Measurements from ENCODE around the gene SEPTIN12. TPM values are rescaled to one million over a fixed set of nuclear protein-coding genes. Genes with fewer than 3 reads are reported as not detected.

The SEPTIN12 gene
- total and polyA plus RNA-seq, 10 of the 15 experiments (the other 5 are each of a cell fraction or from before 2014, with no cell fraction given): not detected

DNA sequence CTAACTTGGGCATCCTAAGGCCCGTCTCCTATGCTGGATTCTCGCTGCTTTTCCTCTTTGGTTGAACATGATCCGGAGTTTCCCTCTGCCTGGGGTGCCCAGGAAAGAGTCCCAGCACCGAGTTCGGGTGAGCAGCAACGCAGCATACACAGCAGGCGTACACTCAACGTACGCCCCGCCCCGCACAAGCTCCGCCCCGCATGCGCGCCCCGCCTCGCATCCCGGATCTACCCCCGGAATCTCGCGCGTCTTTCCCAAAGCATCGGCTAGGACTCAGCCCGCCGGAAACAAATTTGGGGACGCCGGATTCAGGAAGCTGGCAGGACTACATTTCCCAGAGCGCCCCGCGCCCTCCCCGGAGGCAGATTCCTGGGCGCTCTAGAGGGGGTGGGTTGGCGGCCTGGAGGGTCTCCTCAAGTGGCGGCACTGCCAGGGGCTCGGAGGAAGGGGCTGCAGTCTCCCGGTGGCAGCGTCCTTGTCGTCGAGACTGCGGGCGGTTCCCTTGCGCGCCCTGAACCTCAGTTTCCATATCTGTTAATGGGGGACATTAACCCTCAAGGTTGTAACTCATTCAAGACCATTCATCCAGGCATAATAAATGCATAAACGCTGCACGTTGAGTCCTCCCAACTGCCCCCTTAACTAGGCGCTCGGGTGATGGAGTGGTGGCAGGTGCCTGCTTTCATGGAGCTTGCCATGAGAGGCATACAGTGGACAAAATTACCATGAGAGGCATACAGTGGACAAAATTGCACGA is 19.4 kb downstream of the SEPTIN12 start (continued):
- TF ChIP-seq, protein P1, sequence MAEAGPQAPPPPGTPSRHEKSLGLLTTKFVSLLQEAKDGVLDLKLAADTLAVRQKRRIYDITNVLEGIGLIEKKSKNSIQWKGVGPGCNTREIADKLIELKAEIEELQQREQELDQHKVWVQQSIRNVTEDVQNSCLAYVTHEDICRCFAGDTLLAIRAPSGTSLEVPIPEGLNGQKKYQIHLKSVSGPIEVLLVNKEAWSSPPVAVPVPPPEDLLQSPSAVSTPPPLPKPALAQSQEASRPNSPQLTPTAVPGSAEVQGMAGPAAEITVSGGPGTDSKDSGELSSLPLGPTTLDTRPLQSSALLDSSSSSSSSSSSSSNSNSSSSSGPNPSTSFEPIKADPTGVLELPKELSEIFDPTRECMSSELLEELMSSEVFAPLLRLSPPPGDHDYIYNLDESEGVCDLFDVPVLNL (IDR thresholded peaks at IDR 0.05; ENCODE audit: low read depth, low read length): no peak
- TF ChIP-seq CHD2 (IDR thresholded peaks at IDR 0.05; ENCODE audit: borderline replicate concordance, low read depth, low read length) (peak; percentile 97), EZH2 (IDR thresholded peaks at IDR 0.05; ENCODE audit: borderline replicate concordance, control insufficient read depth, low read depth, low read length) (no peak), MYC (IDR thresholded peaks at IDR 0.05; ENCODE audit: insufficient read depth, insufficient read length, insufficient replicate concordance, low read length, severe bottlenecking) (no peak), CREM (IDR thresholded peaks at IDR 0.05; ENCODE audit: low read depth) (peak; percentile 60; the same call in 1 of the 2 replicates), SREBF2 (IDR thresholded peaks at IDR 0.05; ENCODE audit: low read length) (no peak), BCL11A (IDR thresholded peaks at IDR 0.05; ENCODE audit: low read depth, low read length) (no peak), SUPT20H (IDR thresholded peaks at IDR 0.05; ENCODE audit: borderline replicate concordance, control insufficient read depth, low read depth, low read length) (no peak), ZNF217 (IDR thresholded peaks at IDR 0.05) (peak; percentile 91; the same call in 1 of the 2 replicates)
